Liver (tissue), 9 donors: Measurements from ENCODE around the gene SMC2. TPM values are rescaled to one million over a fixed set of nuclear protein-coding genes. Genes with fewer than 3 reads are reported as not detected.

Source experiments
- DNase-seq: peaks from one replicate; pipeline ENCODE4 v3.0.0-alpha.2; 2017; ENCODE audit warnings: low spot score
- H3K27ac ChIP-seq, 2 donors: one replicate each; pipeline ENCODE4 v1.7.0; 2013; ENCODE audit warnings: inconsistent platforms in 2 of 2, low read length in 2 of 2, control low read depth in 1 of 2, low read depth in 1 of 2, mild to moderate bottlenecking in 1 of 2
- H3K27me3 ChIP-seq, 4 donors: one replicate each; pipeline versions ENCODE4 v1.6.1 to v1.7.0; 2013; ENCODE audit warnings: low read length in 3 of 4, inconsistent platforms in 1 of 4, mild to moderate bottlenecking in 1 of 4, moderate library complexity in 1 of 4; ENCODE audit not compliant: control insufficient read depth in 4 of 4, insufficient read depth in 4 of 4
- H3K36me3 ChIP-seq, 4 donors: one replicate each; pipeline versions ENCODE4 v1.6.1 to v1.7.0; 2013; ENCODE audit warnings: low read length in 3 of 4, mild to moderate bottlenecking in 3 of 4, low read depth in 1 of 4, moderate library complexity in 1 of 4; ENCODE audit not compliant: control insufficient read depth in 4 of 4, insufficient read depth in 3 of 4
- H3K4me1 ChIP-seq, 4 donors: one replicate each; pipeline versions ENCODE4 v1.6.1 to v1.7.0; 2013; ENCODE audit warnings: low read length in 3 of 4, mild to moderate bottlenecking in 3 of 4, moderate library complexity in 1 of 4; ENCODE audit not compliant: control insufficient read depth in 4 of 4, insufficient read depth in 4 of 4
- H3K4me3 ChIP-seq, 3 donors: one replicate each; pipeline versions ENCODE4 v1.6.1 to v1.7.0; 2013; ENCODE audit warnings: low read length in 3 of 3, control low read depth in 1 of 3, low read depth in 1 of 3, mild to moderate bottlenecking in 1 of 3
- H3K9ac ChIP-seq, 2 donors: one replicate each; pipeline ENCODE4 v1.7.0; 2013; ENCODE audit warnings: low read length in 2 of 2, mild to moderate bottlenecking in 2 of 2, moderate library complexity in 2 of 2, control low read depth in 1 of 2, low read depth in 1 of 2
- H3K9me3 ChIP-seq, 4 donors: one replicate each; pipeline versions ENCODE4 v1.6.1 to v1.7.0; 2013; ENCODE audit warnings: low read length in 3 of 4; ENCODE audit not compliant: control insufficient read depth in 4 of 4
- ATF3 ChIP-seq: IDR thresholded peaks from 2 replicates; pipeline ENCODE4 v1.6.1; 2016; ENCODE audit warnings: antibody characterized with exemption
- FOXA1 ChIP-seq: IDR thresholded peaks from 2 replicates; pipeline ENCODE4 v1.6.1; 2016; ENCODE audit warnings: antibody characterized with exemption
- FOXA2 ChIP-seq: IDR thresholded peaks from 2 replicates; pipeline ENCODE4 v1.6.1; 2016; ENCODE audit warnings: antibody characterized with exemption
- GABPA ChIP-seq, 2 donors: IDR thresholded peaks in 1 of 2; conservative IDR thresholded peaks in 1 of 2; 2 replicates each; pipeline ENCODE4 v1.6.1; 2016; ENCODE audit warnings: antibody characterized with exemption in 2 of 2, mild to moderate bottlenecking in 1 of 2, moderate library complexity in 1 of 2
- HNF4G ChIP-seq: IDR thresholded peaks from 2 replicates; pipeline ENCODE4 v1.6.1; 2016; ENCODE audit warnings: antibody characterized with exemption
- JUND ChIP-seq, 2 donors: IDR thresholded peaks; 2 replicates each; pipeline ENCODE4 v1.6.1; 2016; ENCODE audit warnings: antibody characterized with exemption in 2 of 2
- MAX ChIP-seq: IDR thresholded peaks from 2 replicates; pipeline ENCODE4 v1.6.1; 2016; ENCODE audit warnings: antibody characterized with exemption
- NR2F2 ChIP-seq: IDR thresholded peaks from 2 replicates; pipeline ENCODE4 v1.6.1; 2016; ENCODE audit warnings: antibody characterized with exemption
- RAD21 ChIP-seq, 2 donors: IDR thresholded peaks; 2 replicates each; pipeline ENCODE4 v1.6.1; 2016; ENCODE audit warnings: antibody characterized with exemption in 2 of 2, mild to moderate bottlenecking in 2 of 2
- REST ChIP-seq: IDR thresholded peaks from 2 replicates; pipeline ENCODE4 v1.6.1; 2016; ENCODE audit warnings: antibody characterized with exemption, mild to moderate bottlenecking
- RXRA ChIP-seq, 2 donors: IDR thresholded peaks; 2 replicates each; pipeline ENCODE4 v1.6.1; 2017 to 2018; ENCODE audit warnings: antibody characterized with exemption in 2 of 2, mild to moderate bottlenecking in 1 of 2
- SP1 ChIP-seq: IDR thresholded peaks from 2 replicates; pipeline ENCODE4 v1.6.1; 2018; ENCODE audit warnings: antibody characterized with exemption, mild to moderate bottlenecking
- TAF1 ChIP-seq: conservative IDR thresholded peaks from 2 replicates; pipeline ENCODE4 v1.6.1; 2016; ENCODE audit warnings: antibody characterized with exemption, mild to moderate bottlenecking
- YY1 ChIP-seq: IDR thresholded peaks from 2 replicates; pipeline ENCODE4 v1.6.1; 2016; ENCODE audit warnings: antibody characterized with exemption, mild to moderate bottlenecking
- ZBTB33 ChIP-seq: IDR thresholded peaks from 2 replicates; pipeline ENCODE4 v1.6.1; 2016; ENCODE audit warnings: antibody characterized with exemption
- WGBS: extraction: QIAGEN DNeasy Blood & Tissue Kit; methylation state at CpG from one replicate; pipeline ENCODE4 v1.1.7; 2013; 5-methylcytosine and 5-hydroxymethylcytosine counted together
- polyA plus RNA-seq, 2 donors: library from polyadenylated mRNA; stranded (reverse) in 1 of 2; unstranded in 1 of 2; fragments of 200-250 nt in 1 of 2; fragments of >200 nt in 1 of 2; fragmentation: Nextera tagmentation in 1 of 2; extraction: Ambion mirVana in 1 of 2; gene quantifications; one replicate each; pipeline versions ENCODE4 v1.2.1 to v1.2.3, GENCODE V29; 2013 to 2015
- total RNA-seq, 2 donors: library from RNA; depleted of rRNA; stranded (reverse); fragments of >200 nt; gene quantifications; one replicate each; pipeline ENCODE4 v1.2.3, GENCODE V29; 2014
- donor health status: healthy.
- donor health status: healthy.
- donor health status: healthy.
- donor health status: healthy.
- donor health status: healthy.

The SMC2 gene
- total and polyA plus RNA-seq, 4 donors, result 2.1 to 26.3 (median 4.3) TPM

- TF ChIP-seq RXRA (IDR thresholded peaks at IDR 0.05), result no peak
- TF ChIP-seq RAD21 (IDR thresholded peaks at IDR 0.05), result no peak
- TF ChIP-seq ZBTB33, result no peak
- TF ChIP-seq MAX, result no peak
- TF ChIP-seq SP1, result no peak
- TF ChIP-seq FOXA1, result no peak
- TF ChIP-seq REST, result no peak
- no peak for TF ChIP-seq JUND (IDR thresholded peaks at IDR 0.05)
- H3K27me3 ChIP-seq, result no peaks in the 10 kb centered on the region
- peaks cover 4 to 7% (median 6%) of the 10 kb centered on the region in 4 donors for H3K4me1 ChIP-seq
- WGBS, result 93% methylated on average over 1 of the region's 1 CpG
- no peak overlapping the region for H3K27ac ChIP-seq
- H3K9me3 ChIP-seq, result no peaks in the 10 kb centered on the region
- no peak overlapping the region for H3K4me3 ChIP-seq
- no peak overlapping the region for H3K9ac ChIP-seq
- peaks cover 0 to 22% (median 16%) of the 10 kb centered on the region in 4 donors for H3K36me3 ChIP-seq
- DNase-seq, result no peak
Observed at GRCh38 chr9:104099630-104100029, 5.5 kb downstream of the SMC2 start.

- Histone ChIP-seq H3K9me3 (no peaks in the 10 kb centered on the region), H3K4me1 (no peaks in the 10 kb centered on the region), H3K9ac (no peak overlapping the region), H3K4me3 (no peak overlapping the region), H3K36me3 (peaks cover 0 to 42% (median 24%) of the 10 kb centered on the region in 4 donors), H3K27ac (no peak overlapping the region), H3K27me3 (no peaks in the 10 kb centered on the region)
- no peak for TF ChIP-seq TAF1
- TF ChIP-seq ATF3, result no peak
- no peak for TF ChIP-seq HNF4G
- no peak for TF ChIP-seq GABPA (IDR thresholded peaks at IDR 0.05 in 1 of 2, conservative IDR thresholded peaks at IDR 0.05 in 1 of 2)
- TF ChIP-seq FOXA2, result no peak
- no peak for TF ChIP-seq YY1
- TF ChIP-seq JUND (IDR thresholded peaks at IDR 0.05), result no peak
- TF ChIP-seq MAX, result no peak
- no peak for TF ChIP-seq NR2F2
- TF ChIP-seq ZBTB33, result no peak
- no peak for TF ChIP-seq RXRA (IDR thresholded peaks at IDR 0.05)
- no peak for TF ChIP-seq SP1
- WGBS, result 45% methylated on average over 1 of the region's 1 CpG
- no peak for DNase-seq
Observed at GRCh38 chr9:104104360-104104759, 10.3 kb downstream of the SMC2 start.
